Left colon (tissue), 2 donors: Measurements from ENCODE around the gene AP1AR. TPM values are rescaled to one million over a fixed set of nuclear protein-coding genes. Genes with fewer than 3 reads are reported as not detected.
"Not testable (repeated sequence)": the region's sequence is repeated elsewhere in the genome, so short reads cannot be mapped to it uniquely, and the experiment has no call there.

Experiments
- ATAC-seq: fragments of 200-7000 bp; cut with Tn5 transposase; one replicate; pipeline ENCODE4 v1.9.1; 2020; ENCODE audit warnings: mild to moderate bottlenecking, moderate library complexity
- DNase-seq, 2 donors: peaks; one replicate each; pipeline ENCODE4 v3.0.0-alpha.2; 2020
- intact Hi-C, 2 donors: fragments of 100-400 bp; cut with DNase I in 1 of 2; cut with micrococcal nuclease in 1 of 2; formaldehyde crosslinking; loops; one replicate each; pipeline versions ENCODE4 v1.11.2 to v1.14.0; 2022; cut with DNase I, micrococcal nuclease
- total RNA-seq, 2 donors: library from RNA; stranded (reverse); fragmentation: NEBNext Ultra II Directional; extraction: Animal tissue kit (Norgen Biotek cat#: 25700); gene quantifications; one replicate each; pipeline ENCODE4 v1.2.1, GENCODE V29; 2021
- donor health status: DM: no; HTN: no; CAD: no.
- donor health status: DM: yes; HTN: yes; CAD: no.

Gene AP1AR
- total RNA-seq, 2 donors from 2014 or later, result 35.2 to 43.8 TPM

DNA sequence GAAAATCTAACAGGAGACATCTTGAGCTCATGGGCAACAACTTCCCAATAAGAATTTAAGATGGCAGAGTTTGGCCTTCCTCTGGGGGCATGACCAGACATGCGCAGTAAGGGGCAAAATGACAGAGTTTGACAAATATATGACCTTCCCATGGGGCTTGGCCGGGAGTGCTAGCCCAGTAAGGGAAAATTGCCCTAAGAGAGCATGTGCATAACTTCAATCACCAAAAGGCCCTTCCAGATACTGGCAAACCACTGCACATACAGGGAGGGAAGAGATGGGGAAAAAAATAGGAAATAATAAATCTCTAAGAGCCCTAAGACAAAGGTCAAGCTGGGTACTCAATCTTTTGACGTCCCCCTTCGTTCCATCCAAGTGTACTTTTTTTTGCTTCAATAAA, 40.7 kb downstream of the AP1AR start:
- intact Hi-C loops, result no loop called here
- DNase-seq (no peak), ATAC-seq (no peak)

DNA sequence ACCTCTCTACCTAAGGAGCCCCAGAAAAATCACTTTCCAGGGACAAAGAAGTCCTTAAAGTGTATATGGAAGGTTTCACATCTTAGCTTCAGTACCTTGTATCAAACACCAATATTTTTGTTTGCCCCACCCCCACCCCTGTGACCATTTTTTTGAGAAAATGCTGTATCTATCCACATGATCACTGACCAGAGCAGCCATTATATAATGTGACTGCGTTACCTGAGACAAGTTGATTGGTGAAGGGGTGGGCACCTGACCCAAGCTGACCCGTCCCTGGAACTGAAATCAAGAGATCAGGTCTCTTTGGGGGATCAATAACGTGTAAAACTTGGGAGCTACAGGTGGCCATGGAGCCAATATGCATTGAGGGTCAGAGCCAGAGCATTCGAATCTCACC, 43.4 kb downstream of the AP1AR start:
- intact Hi-C loops, result no loop called here
- DNase-seq (no peak), ATAC-seq (no peak)

GRCh38 chr4:112276113-112276512, 44.5 kb downstream of the AP1AR start:
- no peak for DNase-seq
- intact Hi-C loops, result no loop called here
- no peak for ATAC-seq

- intact Hi-C loops, result no loop called here
- DNase-seq (no peak), ATAC-seq (no peak)
Observed at GRCh38 chr4:112277220-112277619, 45.6 kb downstream of the AP1AR start.

DNA sequence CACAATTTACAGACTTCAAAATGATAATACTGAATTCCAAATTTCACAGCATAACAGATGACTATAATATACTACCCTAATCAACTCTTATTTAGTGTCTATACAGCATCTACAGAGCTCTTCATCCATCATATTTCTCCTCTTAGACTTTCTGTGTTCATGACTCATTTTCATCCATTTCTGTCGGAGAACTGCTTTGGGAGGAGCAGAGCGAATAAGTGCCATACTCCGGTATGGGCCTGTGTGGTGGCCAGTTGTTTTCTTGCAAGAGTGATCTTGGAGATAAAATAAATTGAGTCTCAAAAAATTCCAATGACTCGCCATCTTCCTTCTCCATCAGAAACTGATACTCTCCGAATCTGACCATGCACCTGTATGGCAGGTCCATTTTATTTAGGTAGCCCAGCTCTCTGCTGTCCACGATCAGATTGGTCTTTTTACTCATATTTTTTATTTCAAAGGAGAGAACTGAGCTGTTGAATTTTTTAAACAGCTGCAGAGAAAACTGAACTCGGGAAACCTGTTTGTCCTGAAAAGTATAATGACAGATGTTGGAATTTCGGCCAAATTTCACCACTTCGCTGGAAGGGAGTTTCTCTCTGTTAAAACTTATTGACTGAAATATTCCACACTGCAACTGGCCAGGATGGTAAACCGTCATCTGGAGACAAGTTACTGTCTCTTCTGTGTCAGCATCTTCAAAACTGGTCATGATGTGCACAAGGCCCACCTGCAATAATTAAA, 46.3 kb downstream of the AP1AR start:
- ATAC-seq, result no peak
- intact Hi-C loops, result no loop called here
- no peak for DNase-seq

- intact Hi-C loops, result no loop called here
- DNase-seq (no peak), ATAC-seq (peak; percentile 27)
Observed at GRCh38 chr4:112279025-112279881, 47.7 kb downstream of the AP1AR start.

DNA sequence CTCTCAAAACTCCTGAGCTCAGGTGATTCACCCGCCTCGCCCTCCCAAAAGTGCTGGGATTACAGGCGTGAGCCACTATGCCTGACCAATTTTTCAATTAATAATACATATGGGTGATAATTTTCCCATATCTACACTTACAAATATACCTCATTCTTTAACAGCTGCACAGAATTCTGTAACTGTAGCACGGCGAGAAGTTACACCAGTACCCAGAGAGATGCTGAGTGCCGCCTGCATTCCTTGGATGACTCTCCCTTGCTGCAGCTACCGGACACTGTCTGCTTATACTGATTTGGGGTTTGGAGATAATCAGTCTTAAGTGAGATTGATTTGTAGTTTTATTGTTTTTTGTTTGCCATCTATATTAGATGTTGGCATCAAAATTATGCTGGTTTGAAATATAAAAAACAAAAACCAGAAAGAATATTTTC, 48.3 kb downstream of the AP1AR start:
- no peak for ATAC-seq

GRCh38 chr4:112280386-112281056, 48.9 kb downstream of the AP1AR start:
- intact Hi-C loops, result no loop called here
- DNase-seq (no peak), ATAC-seq (no peak)

More for the DNA sequence above, 48.3 kb downstream of the AP1AR start:
- intact Hi-C loops, result no loop called here
- DNase-seq, result no peak

DNA sequence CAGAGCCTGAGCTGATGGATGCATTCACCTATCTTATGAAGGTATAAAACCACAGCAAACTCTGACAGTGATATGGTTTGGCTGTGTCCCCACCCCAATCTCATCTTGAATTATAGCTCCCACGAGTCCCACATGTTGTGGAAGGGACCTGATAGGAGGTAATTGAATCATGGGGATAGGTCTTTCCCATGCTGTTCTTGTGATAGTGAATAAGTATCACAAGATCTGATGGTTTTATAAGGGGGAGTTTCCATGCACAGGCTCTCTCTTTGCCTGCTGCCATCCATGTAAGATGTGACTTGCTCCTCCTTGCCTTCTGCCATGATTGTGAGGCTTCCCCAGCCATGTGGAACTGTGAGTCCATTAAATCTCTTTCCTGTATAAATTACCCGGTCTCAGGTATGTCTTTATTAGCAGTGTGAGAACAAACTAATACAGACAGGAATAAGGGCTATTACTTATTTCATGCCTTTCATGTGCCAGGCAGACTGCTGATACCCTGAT, 50.4 kb downstream of the AP1AR start:
- ATAC-seq, DNase-seq, intact Hi-C loops: not testable (repeated sequence)

DNA sequence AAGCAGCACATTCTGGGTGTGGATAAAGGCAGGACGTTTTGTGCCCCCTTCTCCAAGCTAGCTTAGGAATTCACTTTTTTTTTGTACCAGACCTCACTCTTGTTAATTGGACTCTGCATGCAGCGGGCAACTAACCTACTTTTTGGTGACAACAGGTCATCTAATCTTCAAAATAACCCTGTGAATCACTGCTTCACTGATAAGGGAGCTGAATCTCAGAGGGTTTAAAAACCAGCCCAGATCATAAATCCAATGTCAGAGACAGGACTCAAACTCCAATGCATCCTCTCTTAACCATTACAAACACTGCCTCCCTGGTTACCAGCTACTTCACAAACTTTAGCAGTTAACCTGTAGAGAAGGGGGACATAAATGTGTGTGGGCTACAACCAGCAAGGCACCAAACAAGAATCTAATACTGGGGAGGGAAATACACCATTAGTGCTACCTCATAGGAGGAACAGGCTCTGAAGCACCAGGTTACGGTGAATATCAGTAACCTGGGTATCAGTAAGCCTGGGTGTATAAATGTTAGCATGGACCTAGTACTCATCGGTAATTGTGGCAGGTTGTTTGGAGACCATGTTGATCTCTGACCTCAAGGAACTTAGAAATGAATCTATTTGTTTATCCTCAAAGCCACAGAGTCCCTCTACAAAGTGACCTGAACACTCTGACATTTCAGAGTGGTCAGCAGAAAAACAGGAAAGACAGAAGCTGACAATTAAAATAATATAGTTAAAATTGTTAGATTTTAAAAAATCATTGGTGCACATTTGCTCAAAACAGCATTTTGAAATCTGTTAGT, 51.5 kb downstream of the AP1AR start:
- intact Hi-C loops, result no loop called here
- ATAC-seq (no peak), DNase-seq (no peak)

GRCh38 chr4:112284166-112284565, 52.6 kb downstream of the AP1AR start:
- intact Hi-C loops, result no loop called here
- DNase-seq, result peak in 1 of 2 donors; percentile 19
- ATAC-seq, result no peak

GRCh38 chr4:112284662-112285411, 53.2 kb downstream of the AP1AR start:
- ATAC-seq, result peak; percentile 34
- intact Hi-C loops, result no loop called here
- DNase-seq, result peak in 1 of 2 donors; percentile 49

GRCh38 chr4:112287258-112287989, 55.8 kb downstream of the AP1AR start:
- ATAC-seq, result no peak
- intact Hi-C loops, result no loop called here
- peak in 1 of 2 donors; percentile 17 for DNase-seq

DNA sequence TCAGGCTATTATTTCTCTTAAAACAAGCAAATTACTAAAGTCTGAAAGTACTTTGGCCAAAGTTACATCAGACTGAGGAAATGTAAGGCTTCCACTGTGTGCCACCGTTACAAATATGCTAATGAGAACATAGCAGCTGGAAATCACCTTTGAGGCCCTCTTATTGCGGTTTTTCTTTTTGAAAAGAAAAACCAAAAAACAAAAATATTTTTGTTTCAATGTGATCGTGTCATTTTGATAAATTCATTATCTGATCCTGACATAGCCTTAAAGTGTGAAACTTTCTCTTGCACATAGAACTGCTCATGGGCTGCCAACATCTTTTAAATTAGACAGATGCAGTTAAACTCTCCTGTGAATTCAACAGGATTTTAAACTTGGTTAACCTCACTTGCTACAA, 56.9 kb downstream of the AP1AR start:
- intact Hi-C loops, result no loop called here
- DNase-seq (no peak), ATAC-seq (no peak)

DNA sequence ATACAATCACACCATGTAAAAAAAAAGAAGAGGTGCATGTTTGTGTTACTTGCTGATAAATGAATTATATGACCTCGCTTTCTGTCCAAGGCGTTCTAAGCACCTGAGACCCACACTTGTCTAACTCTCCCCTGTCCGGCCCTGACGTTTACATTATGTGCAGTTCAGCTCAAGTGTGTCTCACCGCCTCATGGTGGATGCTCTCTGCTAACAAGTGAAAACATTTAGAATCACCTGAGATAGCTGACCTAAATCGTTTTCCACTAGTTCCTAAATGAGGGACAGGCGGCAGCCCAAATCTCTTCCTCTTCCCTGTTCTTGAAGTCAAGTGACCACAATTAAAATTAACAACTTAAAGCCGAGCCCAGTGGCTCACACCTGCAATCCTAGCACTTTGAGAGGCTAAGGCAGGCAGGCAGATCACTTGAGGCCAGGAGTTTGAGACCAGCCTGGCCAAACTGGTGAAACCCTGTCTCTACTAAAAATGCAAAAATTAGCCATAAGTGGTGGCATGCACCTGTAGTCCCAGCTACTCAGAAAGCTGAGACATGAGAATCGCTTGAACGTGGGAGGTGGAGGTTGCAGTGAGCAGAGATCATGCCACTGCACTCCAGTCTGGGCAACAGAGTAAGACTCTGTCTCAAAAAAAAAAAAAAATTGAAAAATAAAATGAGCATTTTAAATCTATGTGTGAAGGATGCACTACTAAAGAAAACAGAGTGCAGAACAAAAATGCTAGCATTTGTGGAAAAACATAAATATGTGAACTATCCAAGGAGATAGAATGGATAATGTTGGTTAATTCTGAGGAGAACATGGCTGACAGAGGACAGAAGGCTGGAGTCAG, 58.0 kb downstream of the AP1AR start:
- no peak for DNase-seq

DNA sequence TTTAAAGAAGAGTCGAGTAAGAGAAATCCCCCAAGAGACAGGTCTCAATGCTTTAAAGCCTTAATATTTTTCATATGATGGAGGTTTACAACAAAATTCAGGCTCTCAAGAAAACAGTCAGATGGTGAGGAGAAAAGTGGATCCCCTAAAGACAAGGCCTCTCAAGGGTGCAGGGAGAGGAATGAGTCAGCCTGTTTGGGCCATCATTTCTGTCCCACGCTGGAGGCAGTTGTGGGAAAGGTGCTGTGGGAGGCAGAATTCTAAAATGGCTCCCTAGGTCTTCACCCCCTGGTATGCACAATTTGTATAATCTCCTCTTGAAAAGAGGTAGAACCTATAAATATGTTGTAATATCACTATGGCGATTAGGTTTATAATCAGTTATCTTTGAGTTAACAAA, 58.8 kb downstream of the AP1AR start:
- ATAC-seq, result no peak
- intact Hi-C loops, result no loop called here
- DNase-seq, result no peak

More for the DNA sequence above, 58.0 kb downstream of the AP1AR start:
- no peak for ATAC-seq
- intact Hi-C loops, result no loop called here
